GM12878 (cell line): ENCODE results near the gene EGFR. TPM values are rescaled to one million over a fixed set of nuclear protein-coding genes. Genes with fewer than 3 reads are reported as not detected.

Experiments
- ATAC-seq: fragments of 200-7000 bp; cut with Tn5 transposase; 3 replicates; pipeline ENCODE4 v1.9.1; 2020; ENCODE audit warnings: mild to moderate bottlenecking, moderate library complexity
- BruUV-seq: library from RNA; stranded (reverse); fragments of 400-500 nt; replicated peaks from 2 replicates; lab custom pipeline; 2021; lab: Mats Ljungman, UMichigan
- CTCF ChIA-PET: fragments of 300-600 bp; sonication (Branson Sonifier 250); formaldehyde crosslinking; extraction: SDS; loops from one replicate; lab custom pipeline; 2021; ENCODE audit warnings: inconsistent platforms; lab: Yijun Ruan, JAX
- POLR2A ChIA-PET: fragments of 350-600 bp; formaldehyde crosslinking; extraction: SDS; loops from one replicate; lab custom pipeline; 2021; ENCODE audit warnings: inconsistent platforms; lab: Charles Lee
- RAD21 ChIA-PET: fragments of 300-600 bp; sonication (Branson Sonifier 250); formaldehyde crosslinking; loops from one replicate; lab custom pipeline; 2023; ENCODE audit warnings: antibody characterized with exemption; ENCODE audit not compliant: unreplicated experiment; lab: Charles Lee
- SMC1A ChIA-PET: fragments of 300-600 bp; sonication (Branson Sonifier 250); formaldehyde crosslinking; loops from one replicate; lab custom pipeline; 2023; ENCODE audit not compliant: unreplicated experiment, uncharacterized antibody; lab: Charles Lee
- DNase-seq: peaks from one replicate; pipeline ENCODE4 v3.0.0-alpha.2; 2011; ENCODE audit warnings: low read depth, low spot score
- FAIRE-seq: peaks from 3 replicates; lab custom pipeline; 2011; peaks lifted over from hg19 to GRCh38; lab: Jason Lieb, UNC
- H2AFZ ChIP-seq: 2 replicates; pipeline ENCODE4 v1.6.0; 2011; ENCODE audit warnings: low read depth, low read length, control low read depth; ENCODE audit not compliant: control insufficient read depth
- H3K27ac ChIP-seq: 2 replicates; pipeline ENCODE4 v1.5.1; 2011; ENCODE audit warnings: control low read depth; ENCODE audit not compliant: control insufficient read depth, insufficient read depth
- H3K27me3 ChIP-seq, 2 experiments: replicated peaks in 1 of 2; 2 replicates each; pipeline versions ENCODE4 v1.6.0 to v1.6.1; 2011; ENCODE audit warnings: low read length in 1 of 2; ENCODE audit not compliant: control insufficient read depth in 2 of 2, insufficient read depth in 2 of 2
- H3K36me3 ChIP-seq, 2 experiments: 2 replicates each; pipeline ENCODE4 v1.5.1; 2011; ENCODE audit warnings: low read length in 1 of 2; ENCODE audit not compliant: control insufficient read depth in 2 of 2, insufficient read depth in 2 of 2
- H3K4me1 ChIP-seq: 2 replicates; pipeline ENCODE4 v1.6.1; 2011; ENCODE audit warnings: mild to moderate bottlenecking, low read length, moderate library complexity, mixed read lengths; ENCODE audit not compliant: control insufficient read depth, insufficient read depth
- H3K4me2 ChIP-seq: 2 replicates; pipeline ENCODE4 v1.6.0; 2011; ENCODE audit warnings: control low read depth; ENCODE audit not compliant: control insufficient read depth, insufficient read depth
- H3K4me3 ChIP-seq: fragments of 200-600 bp; sonication (generic); 2 replicates; pipeline ENCODE4 v1.5.1; 2016
- H3K79me2 ChIP-seq: 2 replicates; pipeline ENCODE4 v1.6.0; 2011; ENCODE audit warnings: low read length; ENCODE audit not compliant: control insufficient read depth, insufficient read depth
- H3K9ac ChIP-seq: 2 replicates; pipeline ENCODE4 v1.8.0; 2011; ENCODE audit warnings: low read length, control low read depth, mixed read lengths; ENCODE audit not compliant: control insufficient read depth, insufficient read depth
- H3K9me3 ChIP-seq: replicated peaks from 3 replicates; pipeline ENCODE4 v1.5.1; 2011; ENCODE audit warnings: mild to moderate bottlenecking, low read length; ENCODE audit not compliant: control insufficient read depth, insufficient read depth
- H4K20me1 ChIP-seq: 2 replicates; pipeline ENCODE4 v1.6.0; 2011; ENCODE audit not compliant: control insufficient read depth, insufficient read depth
- BACH1 ChIP-seq: fragments of 450-650 bp; IDR thresholded peaks from 2 replicates; pipeline ENCODE4 v1.6.1; 2017; ENCODE audit warnings: mild to moderate bottlenecking, borderline replicate concordance
- EGR1 ChIP-seq, 2 experiments: IDR thresholded peaks; 1 replicate in 1 of 2; 2 replicates in 1 of 2; pipeline ENCODE4 v1.6.1; 2011 to 2012; ENCODE audit warnings: low read depth in 2 of 2, low read length in 2 of 2, borderline replicate concordance in 1 of 2, mild to moderate bottlenecking in 1 of 2, moderate library complexity in 1 of 2
- EP300 ChIP-seq, 2 experiments: fragments of 150-350 bp in 1 of 2; IDR thresholded peaks; 2 replicates each; pipeline ENCODE4 v1.6.1; 2011 to 2012; ENCODE audit warnings: low read depth in 2 of 2, low read length in 2 of 2, borderline replicate concordance in 1 of 2, improper control_type of control experiment in 1 of 2, inconsistent platforms in 1 of 2; ENCODE audit not compliant: control insufficient read depth in 1 of 2
- ESRRA ChIP-seq: IDR thresholded peaks from 2 replicates; pipeline ENCODE4 v1.6.1; 2012; ENCODE audit warnings: mild to moderate bottlenecking, low read length, improper control_type of control experiment
- HDAC2 ChIP-seq: fragments of 200-600 bp; sonication (generic); IDR thresholded peaks from 2 replicates; pipeline ENCODE4 v1.6.1; 2017
- HSF1 ChIP-seq: fragments of 150-350 bp; IDR thresholded peaks from 2 replicates; pipeline ENCODE4 v1.6.1; 2014; ENCODE audit warnings: mild to moderate bottlenecking, low read depth, low read length
- KDM1A ChIP-seq: fragments of 200-600 bp; sonication (generic); IDR thresholded peaks from 2 replicates; pipeline ENCODE4 v1.6.1; 2016; ENCODE audit warnings: borderline replicate concordance
- NFXL1 ChIP-seq: fragments of 450-650 bp; IDR thresholded peaks from 2 replicates; pipeline ENCODE4 v1.6.1; 2017; ENCODE audit warnings: antibody characterized with exemption, mild to moderate bottlenecking, borderline replicate concordance
- NFYA ChIP-seq: IDR thresholded peaks from 2 replicates; pipeline ENCODE4 v1.6.1; 2011; ENCODE audit warnings: low read depth, mild to moderate bottlenecking, low read length, improper control_type of control experiment, borderline replicate concordance
- RB1 ChIP-seq: fragments of 450-650 bp; formaldehyde crosslinking; IDR thresholded peaks from 2 replicates; pipeline ENCODE4 v1.6.1; 2017; ENCODE audit warnings: mild to moderate bottlenecking, borderline replicate concordance
- STAT1 ChIP-seq: fragments of 450-650 bp; conservative IDR thresholded peaks from 2 replicates; pipeline ENCODE4 v1.6.1; 2014; ENCODE audit warnings: antibody characterized with exemption, mild to moderate bottlenecking
- TCF3 ChIP-seq: IDR thresholded peaks from 2 replicates; pipeline ENCODE4 v1.6.1; 2012; ENCODE audit warnings: low read depth, mild to moderate bottlenecking, low read length, borderline replicate concordance; ENCODE audit not compliant: insufficient read depth
- YBX1 ChIP-seq: fragments of 450-650 bp; IDR thresholded peaks from 2 replicates; pipeline ENCODE4 v1.6.1; 2016; ENCODE audit warnings: antibody characterized with exemption
- WGBS: methylation state at CpG from one replicate; pipeline ENCODE4 v1.1.6; 2016; ENCODE audit warnings: low lambda C conversion rate; ENCODE audit not compliant: insufficient replicate concordance, insufficient coverage; ENCODE audit errors: missing lambda C conversion rate; 5-methylcytosine and 5-hydroxymethylcytosine counted together
- in situ Hi-C: fragments of 300-500 bp; cut with MboI; formaldehyde crosslinking; loops from 9 replicates; pipeline ENCODE4 v1.14.3; 2018; ENCODE audit warnings: mixed read lengths
- intact Hi-C: fragments of 100-400 bp; cut with micrococcal nuclease; formaldehyde crosslinking; loops from one replicate; pipeline ENCODE4 v1.14.2; 2022; ENCODE audit not compliant: unreplicated experiment
- polyA plus RNA-seq, 11 experiments: library from polyadenylated mRNA; depleted of rRNA in 4 of 11; unstranded in 6 of 11; stranded (reverse) in 5 of 11; fragments of >200 nt; fragmentation: Nextera tagmentation in 4 of 11; fragmentation: Illumina TruSeq in 1 of 11; extraction: Ambion mirVana in 4 of 11; extraction: Trizol in 1 of 11; gene quantifications; 1 replicate in 1 of 11; 2 replicates in 10 of 11; pipeline versions ENCODE4 v1.2.1 to v1.2.3, GENCODE V29; 2011 to 2016; ENCODE audit warnings: inconsistent platforms in 2 of 11, missing spikeins in 2 of 11, low read depth in 1 of 11
- total RNA-seq, 4 experiments: library from RNA; depleted of rRNA in 3 of 4; stranded (reverse); fragments of >200 nt in 3 of 4; fragmentation: Illumina TruSeq in 1 of 4; extraction: Trizol in 1 of 4; gene quantifications; 2 replicates each; pipeline versions ENCODE4 v1.2.1 to v1.2.3, GENCODE V29; 2013 to 2021

The EGFR gene
- total and polyA plus RNA-seq, 10 of the 15 experiments (the other 5 are each of a cell fraction or from before 2014, with no cell fraction given) = 0.01 to 0.31 TPM; not detected in 8

GRCh38 chr7:55202150-55202913, 183.5 kb downstream of the EGFR start:
- Histone ChIP-seq H4K20me1 (no peaks in the 10 kb centered on the region), H3K36me3 (no peaks in the 10 kb centered on the region), H3K27me3 (no peaks in the 10 kb centered on the region), H3K79me2 (no peaks in the 10 kb centered on the region), H3K9me3 (no peaks in the 10 kb centered on the region), H3K9ac (no peak overlapping the region), H3K4me2 (no peak overlapping the region), H2AFZ (no peak overlapping the region), H3K4me3 (no peak overlapping the region), H3K4me1 (no peaks in the 10 kb centered on the region), H3K27ac (no peak overlapping the region)
- ChIA-PET SMC1A (no interaction called here), POLR2A (no interaction called here), RAD21 (no interaction called here), CTCF (no interaction called here)
- in situ Hi-C loops (no loop called here), intact Hi-C loops (no loop called here)
- ATAC-seq = peak; percentile 21; the same call in 2 of the 3 replicates
- BruUV-seq = no TSS peak
- TF ChIP-seq KDM1A (no peak), NFXL1 (no peak), TCF3 (no peak), NFYA (no peak), ESRRA (no peak), HDAC2 (no peak), HSF1 (no peak), EP300 (IDR thresholded peaks at IDR 0.05; ENCODE audit: borderline replicate concordance in 1 of 2, control insufficient read depth in 1 of 2, low read depth in 2 of 2, low read length in 2 of 2) (no peak), YBX1 (no peak), STAT1 (no peak), BACH1 (no peak), RB1 (no peak), EGR1 (IDR thresholded peaks at IDR 0.05; ENCODE audit: borderline replicate concordance in 1 of 2, low read depth in 2 of 2, low read length in 2 of 2) (no peak)
- FAIRE-seq = no peak
- DNase-seq = no peak
- 53% methylated on average over 13 of the region's 13 CpGs for WGBS
